Suprapubic skin (tissue), 4 donors: ENCODE data around the gene DPY19L1. TPM values are rescaled to one million over a fixed set of nuclear protein-coding genes. Genes with fewer than 3 reads are reported as not detected.
A peak's percentile ranks its signal among the peaks of the same experiment; 100 is the strongest.

Experiments used
- DNase-seq, 2 donors: peaks; one replicate each; pipeline ENCODE4 v3.0.0-alpha.2; 2019; ENCODE audit warnings: low spot score in 2 of 2
- H3K27ac ChIP-seq: fragments of 200-600 bp; sonication (generic); one replicate; pipeline ENCODE4 v1.5.1; 2019
- H3K27me3 ChIP-seq: fragments of 200-600 bp; sonication (generic); one replicate; pipeline ENCODE4 v1.5.1; 2019
- H3K36me3 ChIP-seq: fragments of 200-600 bp; sonication (generic); one replicate; pipeline ENCODE4 v1.5.1; 2019
- H3K4me1 ChIP-seq: fragments of 200-600 bp; sonication (generic); one replicate; pipeline ENCODE4 v1.5.1; 2019
- H3K4me3 ChIP-seq: fragments of 200-600 bp; sonication (generic); one replicate; pipeline ENCODE4 v1.5.1; 2019; ENCODE audit warnings: mild to moderate bottlenecking
- H3K9me3 ChIP-seq: fragments of 200-600 bp; sonication (generic); one replicate; pipeline ENCODE4 v1.5.1; 2019
- CTCF ChIP-seq, 2 donors: fragments of 200-600 bp in 1 of 2; fragments of 450-650 bp in 1 of 2; sonication (generic) in 1 of 2; IDR thresholded peaks; one replicate each; pipeline ENCODE4 v1.5.1; 2016 to 2019; ENCODE audit warnings: antibody characterized with exemption in 2 of 2, mild to moderate bottlenecking in 1 of 2, moderate library complexity in 1 of 2
- EP300 ChIP-seq: sonication (generic); formaldehyde crosslinking; IDR thresholded peaks from one replicate; pipeline ENCODE4 v1.6.1; 2017; ENCODE audit warnings: antibody characterized with exemption
- POLR2A ChIP-seq, 2 donors: fragments of 450-650 bp; IDR thresholded peaks; one replicate each; pipeline ENCODE4 v1.6.1; 2017; ENCODE audit warnings: antibody characterized with exemption in 2 of 2, mild to moderate bottlenecking in 2 of 2, moderate library complexity in 2 of 2
- POLR2AphosphoS5 ChIP-seq, 3 donors: sonication (generic); formaldehyde crosslinking; IDR thresholded peaks; one replicate each; pipeline ENCODE4 v1.6.1; 2017; ENCODE audit warnings: antibody characterized with exemption in 3 of 3
- WGBS: methylation state at CpG from one replicate; pipeline ENCODE4 v1.1.5; 2018; 5-methylcytosine and 5-hydroxymethylcytosine counted together
- total RNA-seq, 4 donors: library from RNA; depleted of rRNA; stranded (reverse); fragments of >200 nt; gene quantifications; one replicate each; pipeline ENCODE4 v1.1.0, GENCODE V29; 2016

DPY19L1 gene
- total RNA-seq, 4 donors from 2014 or later: 8.1 to 13.4 (median 10.9) TPM

- peaks cover 24% of the 10 kb centered on the region for H3K4me1 ChIP-seq
- H3K27me3 ChIP-seq: no peaks in the 10 kb centered on the region
- H3K4me3 ChIP-seq: peak overlapping the region; percentile 66
- TF ChIP-seq POLR2A (IDR thresholded peaks at IDR 0.05) (no peak), POLR2AphosphoS5 (IDR thresholded peaks at IDR 0.05) (no peak), CTCF (IDR thresholded peaks at IDR 0.05) (no peak), EP300 (no peak)
- H3K27ac ChIP-seq: peak overlapping the region; percentile 64
- no peaks in the 10 kb centered on the region for H3K9me3 ChIP-seq
- peak in 1 of 2 donors; percentile 71 for DNase-seq
- under 1% methylated on average over 33 of the region's 61 CpGs for WGBS
- H3K36me3 ChIP-seq: no peaks in the 10 kb centered on the region
Observed at GRCh38 chr7:35036361-35037171, 719 bp downstream of the DPY19L1 start.

- no peak overlapping the region for H3K27ac ChIP-seq
- WGBS: 49% methylated on average over 5 of the region's 5 CpGs
Observed at GRCh38 chr7:35035511-35035961, 1.7 kb downstream of the DPY19L1 start.

GRCh38 chr7:35032166-35032565 lies 5.1 kb downstream of the DPY19L1 start:
- Histone ChIP-seq H3K9me3 (no peaks in the 10 kb centered on the region), H3K27ac (no peak overlapping the region), H3K4me3 (no peak overlapping the region), H3K27me3 (no peaks in the 10 kb centered on the region), H3K4me1 (peaks cover 17% of the 10 kb centered on the region), H3K36me3 (no peaks in the 10 kb centered on the region)
- no peak for DNase-seq
- 19% methylated on average over 1 of the region's 1 CpG for WGBS
- TF ChIP-seq EP300 (no peak), CTCF (IDR thresholded peaks at IDR 0.05) (no peak), POLR2AphosphoS5 (IDR thresholded peaks at IDR 0.05) (no peak), POLR2A (IDR thresholded peaks at IDR 0.05) (no peak)

More at GRCh38 chr7:35035511-35035961, 1.7 kb downstream of the DPY19L1 start:
- Histone ChIP-seq H3K27me3 (no peaks in the 10 kb centered on the region), H3K36me3 (no peaks in the 10 kb centered on the region), H3K4me3 (peak overlapping the region; percentile 66), H3K4me1 (peaks cover 24% of the 10 kb centered on the region), H3K9me3 (no peaks in the 10 kb centered on the region)
- DNase-seq: no peak
- no peak for TF ChIP-seq EP300
- no peak for TF ChIP-seq CTCF (IDR thresholded peaks at IDR 0.05)
- TF ChIP-seq POLR2A (IDR thresholded peaks at IDR 0.05): no peak
- TF ChIP-seq POLR2AphosphoS5 (IDR thresholded peaks at IDR 0.05): no peak

GRCh38 chr7:35030848-35031247 lies 6.4 kb downstream of the DPY19L1 start:
- Histone ChIP-seq H3K36me3 (no peaks in the 10 kb centered on the region), H3K27me3 (no peaks in the 10 kb centered on the region), H3K4me3 (no peak overlapping the region), H3K9me3 (no peaks in the 10 kb centered on the region), H3K4me1 (peaks cover 8% of the 10 kb centered on the region), H3K27ac (no peak overlapping the region)
- TF ChIP-seq EP300: no peak
- no peak for TF ChIP-seq POLR2A (IDR thresholded peaks at IDR 0.05)
- TF ChIP-seq CTCF (IDR thresholded peaks at IDR 0.05): no peak
- DNase-seq: no peak
- 68% methylated on average over 2 of the region's 2 CpGs for WGBS

- no peaks in the 10 kb centered on the region for H3K36me3 ChIP-seq
- H3K27ac ChIP-seq: no peak overlapping the region
- 86% methylated on average over 1 of the region's 1 CpG for WGBS
- no peaks in the 10 kb centered on the region for H3K9me3 ChIP-seq
- DNase-seq: no peak
- H3K4me1 ChIP-seq: peaks cover 7% of the 10 kb centered on the region
- no peak overlapping the region for H3K4me3 ChIP-seq
- no peak for TF ChIP-seq POLR2A (IDR thresholded peaks at IDR 0.05)
- TF ChIP-seq POLR2AphosphoS5 (IDR thresholded peaks at IDR 0.05): no peak
- no peak for TF ChIP-seq EP300
- TF ChIP-seq CTCF (IDR thresholded peaks at IDR 0.05): no peak
- no peaks in the 10 kb centered on the region for H3K27me3 ChIP-seq
Observed at GRCh38 chr7:35029311-35029710, 8.0 kb downstream of the DPY19L1 start.
